Mesenchymal stem cell (in vitro differentiated cells and primary cell): ENCODE results near the gene PPP4R3A.

Source experiments
- DNase-seq: peaks from one replicate; pipeline ENCODE4 v3.0.0-alpha.2; 2013
- H2AFZ ChIP-seq: one replicate; pipeline ENCODE4 v1.6.1; 2013; ENCODE audit warnings: low read depth, mild to moderate bottlenecking, control low read depth, inconsistent platforms, low read length, moderate library complexity
- H2AK5ac ChIP-seq: 2 replicates; pipeline ENCODE4 v1.6.1; 2013; ENCODE audit warnings: low read length, moderate library complexity, mild to moderate bottlenecking, inconsistent platforms; ENCODE audit not compliant: severe bottlenecking
- H2BK120ac ChIP-seq: one replicate; pipeline ENCODE4 v1.6.1; 2013; ENCODE audit warnings: low read depth, mild to moderate bottlenecking, inconsistent platforms, low read length, moderate library complexity
- H2BK12ac ChIP-seq, 2 experiments: one replicate each; pipeline ENCODE4 v1.6.1; 2013; ENCODE audit warnings: inconsistent platforms in 2 of 2, low read length in 2 of 2, mild to moderate bottlenecking in 2 of 2, moderate library complexity in 2 of 2, control low read depth in 1 of 2
- H2BK15ac ChIP-seq: one replicate; pipeline ENCODE4 v1.6.1; 2013; ENCODE audit warnings: mild to moderate bottlenecking, low read depth, inconsistent platforms; ENCODE audit not compliant: poor library complexity, severe bottlenecking
- H2BK5ac ChIP-seq: 2 replicates; pipeline ENCODE4 v1.6.1; 2013; ENCODE audit warnings: low read depth, mild to moderate bottlenecking, low read length, control low read depth, inconsistent platforms; ENCODE audit not compliant: poor library complexity, severe bottlenecking
- H3K14ac ChIP-seq, 2 experiments: one replicate each; pipeline ENCODE4 v1.6.1; 2013; ENCODE audit warnings: inconsistent platforms in 2 of 2, low read length in 2 of 2, control low read depth in 1 of 2, mild to moderate bottlenecking in 1 of 2, moderate library complexity in 1 of 2
- H3K18ac ChIP-seq, 2 experiments: one replicate each; pipeline ENCODE4 v1.6.1; 2013; ENCODE audit warnings: inconsistent platforms in 2 of 2, low read length in 2 of 2, control low read depth in 1 of 2, low read depth in 1 of 2, mild to moderate bottlenecking in 1 of 2
- H3K23ac ChIP-seq, 2 experiments: one replicate each; pipeline ENCODE4 v1.6.1; 2013; ENCODE audit warnings: inconsistent platforms in 2 of 2, low read length in 2 of 2, mild to moderate bottlenecking in 2 of 2, moderate library complexity in 2 of 2, control low read depth in 1 of 2
- H3K27ac ChIP-seq: 2 replicates; pipeline ENCODE4 v1.5.1; 2013; ENCODE audit warnings: mild to moderate bottlenecking, moderate library complexity, low read length, control low read depth, inconsistent platforms; ENCODE audit not compliant: poor library complexity, severe bottlenecking
- H3K27me3 ChIP-seq, 2 experiments: 2 replicates each; pipeline versions ENCODE4 v1.6.1 to v1.7.0; 2013; ENCODE audit warnings: low read length in 2 of 2, mild to moderate bottlenecking in 2 of 2, moderate library complexity in 2 of 2, control low read depth in 1 of 2, inconsistent platforms in 1 of 2; ENCODE audit not compliant: control insufficient read depth in 1 of 2, insufficient read depth in 1 of 2
- H3K36me3 ChIP-seq, 2 experiments: 2 replicates each; pipeline versions ENCODE4 v1.6.1 to v1.7.0; 2013; ENCODE audit warnings: low read length in 2 of 2, control low read depth in 1 of 2, inconsistent platforms in 1 of 2, low read depth in 1 of 2, mild to moderate bottlenecking in 1 of 2; ENCODE audit not compliant: insufficient read depth in 2 of 2, control insufficient read depth in 1 of 2
- H3K4ac ChIP-seq, 2 experiments: one replicate each; pipeline ENCODE4 v1.6.1; 2013; ENCODE audit warnings: inconsistent platforms in 2 of 2, low read length in 2 of 2, mild to moderate bottlenecking in 2 of 2, moderate library complexity in 2 of 2, control low read depth in 1 of 2, low read depth in 1 of 2
- H3K4me1 ChIP-seq: 2 replicates; pipeline ENCODE4 v1.6.1; 2013; ENCODE audit warnings: low read depth, low read length, control low read depth; ENCODE audit not compliant: control insufficient read depth, insufficient read depth
- H3K4me2 ChIP-seq: 2 replicates; pipeline ENCODE4 v1.6.1; 2013; ENCODE audit warnings: low read length, mild to moderate bottlenecking, inconsistent platforms; ENCODE audit not compliant: poor library complexity, severe bottlenecking
- H3K4me3 ChIP-seq, 2 experiments: 2 replicates each; pipeline versions ENCODE4 v1.5.1 to v1.7.0; 2013; ENCODE audit warnings: low read length in 2 of 2, mild to moderate bottlenecking in 2 of 2, control low read depth in 1 of 2, low read depth in 1 of 2; ENCODE audit not compliant: insufficient read depth in 1 of 2
- H3K79me1 ChIP-seq: replicated peaks from 2 replicates; pipeline ENCODE4 v1.6.1; 2013; ENCODE audit warnings: mild to moderate bottlenecking, control low read depth, low read length, inconsistent platforms; ENCODE audit not compliant: poor library complexity, severe bottlenecking
- H3K9ac ChIP-seq: 2 replicates; pipeline ENCODE4 v1.7.0; 2013; ENCODE audit warnings: mild to moderate bottlenecking, low read length, moderate library complexity
- H3K9me3 ChIP-seq: 2 replicates; pipeline ENCODE4 v1.7.0; 2013; ENCODE audit warnings: mild to moderate bottlenecking, low read length; ENCODE audit not compliant: control insufficient read depth
- H4K8ac ChIP-seq: one replicate; pipeline ENCODE4 v1.6.1; 2013; ENCODE audit warnings: inconsistent platforms, mild to moderate bottlenecking, low read length, moderate library complexity
- H4K91ac ChIP-seq: one replicate; pipeline ENCODE4 v1.6.1; 2013; ENCODE audit warnings: mild to moderate bottlenecking, low read length, inconsistent platforms
- WGBS: methylation state at CpG from one replicate; pipeline ENCODE4 v1.1.7; 2013; ENCODE audit warnings: mixed read lengths; 5-methylcytosine and 5-hydroxymethylcytosine counted together

PPP4R3A gene

DNA sequence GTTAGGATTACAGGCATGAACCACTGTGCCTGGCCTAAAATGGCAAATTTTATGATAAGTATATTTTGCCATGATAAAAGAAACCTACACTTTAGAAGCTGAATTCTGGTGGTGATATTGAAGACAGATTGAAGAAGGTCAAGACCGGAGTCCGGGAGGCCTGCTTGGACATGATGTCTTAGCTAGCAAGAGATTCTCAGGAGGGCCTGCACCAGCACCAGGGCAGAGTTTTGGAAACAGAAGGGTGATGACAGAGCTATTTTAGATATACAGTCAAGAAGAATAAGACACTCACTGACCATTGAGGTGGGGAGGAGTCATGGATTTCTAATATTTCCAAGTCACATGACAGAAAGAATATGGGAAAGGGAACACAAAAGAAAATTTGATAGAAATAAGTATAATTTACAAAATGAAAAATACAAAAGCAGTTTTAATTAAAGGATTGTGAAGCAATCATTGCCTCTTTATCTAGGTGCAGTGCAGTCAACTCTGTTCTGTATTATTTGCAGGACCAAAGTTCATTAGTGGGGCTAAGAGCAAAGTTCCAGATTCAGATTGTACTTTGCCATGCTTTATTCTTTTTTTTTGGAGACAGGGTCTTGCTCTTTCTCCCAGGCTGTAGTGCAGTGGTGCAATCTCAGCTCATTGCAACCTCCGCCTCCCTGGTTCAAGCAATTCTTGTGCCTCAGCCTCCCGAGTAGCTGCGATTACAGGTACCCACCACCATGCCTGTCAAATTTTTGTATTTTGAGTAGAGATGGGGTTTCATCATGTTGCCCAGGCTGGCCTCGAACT is 9.3 kb upstream of the PPP4R3A start:
- no peak overlapping the region for H3K4me2 ChIP-seq
- no peaks in the 10 kb centered on the region for H3K79me1 ChIP-seq
- H3K14ac ChIP-seq, result no peak overlapping the region
- no peak overlapping the region for H3K18ac ChIP-seq
- H3K27ac ChIP-seq, result no peak overlapping the region
- H2BK15ac ChIP-seq, result no peak overlapping the region
- H3K9me3 ChIP-seq, result no peaks in the 10 kb centered on the region
- H3K4me3 ChIP-seq, result no peak overlapping the region
- H3K4ac ChIP-seq, result no peak overlapping the region
- H3K27me3 ChIP-seq, result no peaks in the 10 kb centered on the region
- H2BK12ac ChIP-seq, result no peak overlapping the region
- DNase-seq, result no peak
- H3K36me3 ChIP-seq, result no peaks in the 10 kb centered on the region
- H3K4me1 ChIP-seq, result no peaks in the 10 kb centered on the region
- no peak overlapping the region for H3K23ac ChIP-seq
- H3K9ac ChIP-seq, result no peak overlapping the region
- no peak overlapping the region for H4K8ac ChIP-seq
- no peak overlapping the region for H2BK120ac ChIP-seq
- no peak overlapping the region for H2BK5ac ChIP-seq
- 86% methylated on average over 6 of the region's 6 CpGs for WGBS
- no peak overlapping the region for H4K91ac ChIP-seq
- no peak overlapping the region for H2AFZ ChIP-seq
- H2AK5ac ChIP-seq, result no peak overlapping the region

DNA sequence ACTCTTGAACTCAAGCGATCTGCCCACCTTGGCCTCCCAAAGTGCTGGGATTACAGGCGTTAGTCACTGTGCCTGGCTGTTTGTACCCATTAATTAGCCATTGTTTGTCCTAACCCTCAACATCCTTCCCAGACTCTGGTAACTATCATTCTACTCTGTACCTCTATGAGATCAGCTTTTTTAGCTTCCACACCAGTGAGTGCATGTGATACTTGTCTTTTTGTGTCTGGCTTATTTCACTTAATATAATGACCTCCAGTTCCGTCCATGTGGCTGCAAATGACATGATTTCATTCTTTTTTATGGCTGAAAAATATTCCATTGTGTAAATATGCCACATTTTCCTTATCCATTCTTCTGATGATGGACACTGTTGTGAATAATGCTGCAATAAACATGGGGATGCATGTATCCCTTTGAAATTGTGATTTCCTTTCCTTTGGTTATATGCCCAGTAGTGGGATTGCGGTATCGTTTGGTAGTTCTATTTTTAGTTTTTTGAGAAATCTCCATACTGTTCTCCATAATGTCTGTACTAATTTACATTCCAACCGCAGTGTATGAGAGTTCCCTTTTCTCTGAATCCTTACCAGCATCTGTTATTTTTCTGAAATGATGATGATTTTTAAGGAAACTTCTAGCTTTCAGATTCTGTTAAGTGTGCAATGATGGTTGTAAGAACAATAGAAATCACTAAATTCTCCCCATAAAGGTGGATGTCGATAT is 6.7 kb upstream of the PPP4R3A start:
- H2BK5ac ChIP-seq, result no peak overlapping the region
- H3K4me2 ChIP-seq, result no peak overlapping the region
- WGBS, result 77% methylated on average over 3 of the region's 7 CpGs
- no peaks in the 10 kb centered on the region for H3K27me3 ChIP-seq
- H2BK120ac ChIP-seq, result no peak overlapping the region
- H3K4me1 ChIP-seq, result no peaks in the 10 kb centered on the region
- H4K8ac ChIP-seq, result no peak overlapping the region
- no peak overlapping the region for H4K91ac ChIP-seq
- H3K27ac ChIP-seq, result no peak overlapping the region
- H2AFZ ChIP-seq, result no peak overlapping the region
- no peaks in the 10 kb centered on the region for H3K9me3 ChIP-seq
- H3K23ac ChIP-seq, result no peak overlapping the region
- no peak overlapping the region for H2BK15ac ChIP-seq
- H2AK5ac ChIP-seq, result no peak overlapping the region
- no peak for DNase-seq
- no peaks in the 10 kb centered on the region for H3K36me3 ChIP-seq
- no peak overlapping the region for H3K18ac ChIP-seq
- no peaks in the 10 kb centered on the region for H3K79me1 ChIP-seq
- no peak overlapping the region for H3K4me3 ChIP-seq
- no peak overlapping the region for H2BK12ac ChIP-seq
- H3K4ac ChIP-seq, result no peak overlapping the region
- no peak overlapping the region for H3K14ac ChIP-seq
- H3K9ac ChIP-seq, result no peak overlapping the region

DNA sequence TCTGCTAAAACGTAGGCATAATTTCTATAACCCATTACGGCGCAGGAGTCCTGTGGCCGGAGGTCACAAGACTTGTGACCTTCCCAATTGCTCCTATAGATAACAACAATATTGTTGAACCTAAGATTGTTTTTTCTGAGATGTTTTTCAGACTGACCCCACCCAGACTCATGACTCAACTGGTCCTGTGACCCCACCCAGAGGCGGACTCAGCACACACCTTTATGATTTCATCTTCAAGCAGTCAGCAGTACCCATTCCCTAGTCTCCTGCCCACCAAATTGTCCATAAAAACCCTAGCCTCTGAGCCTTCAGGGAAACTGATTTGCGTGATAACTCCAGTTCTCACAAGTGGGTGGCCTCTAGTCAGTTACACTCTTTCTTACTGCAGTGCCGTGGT is 5.9 kb upstream of the PPP4R3A start:
- Histone ChIP-seq H3K27me3 (no peaks in the 10 kb centered on the region), H2AK5ac (no peak overlapping the region), H4K91ac (no peak overlapping the region), H3K18ac (no peak overlapping the region), H3K4ac (no peak overlapping the region), H4K8ac (no peak overlapping the region), H3K27ac (no peak overlapping the region), H3K9ac (no peak overlapping the region), H2BK12ac (no peak overlapping the region), H3K23ac (no peak overlapping the region), H2BK120ac (no peak overlapping the region), H3K14ac (no peak overlapping the region), H3K4me1 (no peaks in the 10 kb centered on the region), H3K79me1 (no peaks in the 10 kb centered on the region), H3K36me3 (no peaks in the 10 kb centered on the region), H2BK5ac (no peak overlapping the region), H3K4me3 (no peak overlapping the region), H3K9me3 (no peaks in the 10 kb centered on the region), H2AFZ (no peak overlapping the region), H3K4me2 (no peak overlapping the region), H2BK15ac (no peak overlapping the region)
- no peak for DNase-seq
- 87% methylated on average over 6 of the region's 7 CpGs for WGBS

DNA sequence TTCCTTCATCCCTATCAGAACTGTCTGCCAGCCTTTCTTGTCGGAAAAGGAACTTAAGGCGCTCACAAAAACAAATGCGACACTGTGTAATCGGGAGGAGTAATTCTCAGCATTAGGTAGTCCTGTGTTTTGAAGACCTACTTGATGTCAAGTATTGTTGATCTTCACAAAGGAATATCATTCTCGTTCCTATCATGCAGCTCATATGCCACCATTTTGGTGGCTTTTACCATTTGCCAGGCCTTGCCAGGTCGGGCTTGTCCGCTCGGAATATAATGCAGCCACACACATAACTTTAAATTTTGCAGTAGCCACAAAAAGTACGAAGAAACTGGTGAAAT is 903 bp upstream of the PPP4R3A start:
- Histone ChIP-seq H2BK15ac (no peak overlapping the region), H3K36me3 (peaks cover 0 to 7% of the 10 kb centered on the region in 2 experiments), H2BK120ac (no peak overlapping the region), H3K18ac (peak overlapping the region in 1 of 2 experiments; percentile 98), H4K91ac (no peak overlapping the region), H3K9me3 (no peaks in the 10 kb centered on the region), H3K4me1 (peaks cover 5% of the 10 kb centered on the region), H3K23ac (no peak overlapping the region), H2BK5ac (no peak overlapping the region), H2BK12ac (no peak overlapping the region), H2AK5ac (peak overlapping the region; percentile 62), H3K27me3 (no peaks in the 10 kb centered on the region), H4K8ac (peak overlapping the region; percentile 97), H2AFZ (peak overlapping the region; percentile 88), H3K9ac (peak overlapping the region; percentile 98), H3K14ac (no peak overlapping the region), H3K4me3 (peak overlapping the region; percentile 82 to 93), H3K79me1 (no peaks in the 10 kb centered on the region), H3K27ac (peak overlapping the region; percentile 68), H3K4ac (peak overlapping the region; percentile 84 to 99), H3K4me2 (peak overlapping the region; percentile 89)
- WGBS, result 39% methylated on average over 6 of the region's 9 CpGs
- no peak for DNase-seq
